Measurements from ENCODE around the gene PSRC1.

PSRC1 gene

GRCh38 chr1:109240158-109241152 lies 42.5 kb downstream of the PSRC1 start:
- H3K9ac ChIP-seq (ENCODE audit: low read depth, low read length) = peak overlapping the region; percentile 23
- peaks cover 28% of the 10 kb centered on the region for H3K4me1 ChIP-seq (ENCODE audit: insufficient read depth, low read length)
- H3K4me3 ChIP-seq (ENCODE audit: low read length) = peak overlapping the region; percentile 33
- H3K27ac ChIP-seq (ENCODE audit: low read depth, low read length) = no peak overlapping the region
- no peaks in the 10 kb centered on the region for H3K9me3 ChIP-seq (ENCODE audit: insufficient read depth, low read depth, low read length)
- H3K27me3 ChIP-seq (ENCODE audit: insufficient read depth, low read length) = no peaks in the 10 kb centered on the region
- WGBS = 65% methylated on average over 26 of the region's 26 CpGs
- peaks cover 36% of the 10 kb centered on the region for H3K36me3 ChIP-seq (ENCODE audit: insufficient read depth, low read length)

- 63% methylated on average over 6 of the region's 6 CpGs for WGBS
- Histone ChIP-seq H3K27ac (ENCODE audit: low read depth, low read length) (peak overlapping the region; percentile 6; the same call in 1 of the 2 replicates), H3K36me3 (ENCODE audit: insufficient read depth, low read length) (peaks cover 43% of the 10 kb centered on the region), H3K9me3 (ENCODE audit: insufficient read depth, low read depth, low read length) (no peaks in the 10 kb centered on the region), H3K9ac (ENCODE audit: low read depth, low read length) (no peak overlapping the region), H3K27me3 (ENCODE audit: insufficient read depth, low read length) (no peaks in the 10 kb centered on the region), H3K4me1 (ENCODE audit: insufficient read depth, low read length) (peaks cover 28% of the 10 kb centered on the region), H3K4me3 (ENCODE audit: low read length) (no peak overlapping the region)
Measured at GRCh38 chr1:109239409-109240068, 43.4 kb downstream of the PSRC1 start.

DNA sequence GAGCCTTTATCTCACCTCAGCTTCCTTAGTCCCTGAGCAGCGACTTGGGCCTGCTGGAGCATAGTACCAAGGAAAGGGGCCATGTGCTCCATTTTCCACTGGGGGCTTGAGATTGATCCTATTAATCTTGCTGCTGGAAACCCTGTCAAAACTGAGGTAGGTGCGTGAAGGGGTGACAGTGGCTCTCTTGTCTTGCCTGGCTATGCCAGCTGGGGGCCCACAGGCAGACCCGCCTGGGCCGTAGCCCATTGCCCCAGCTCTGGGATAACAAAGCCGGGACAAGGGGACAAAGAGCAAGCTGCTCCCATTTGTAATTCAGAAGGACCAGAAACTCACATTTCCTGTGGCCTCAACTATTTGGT lies 43.9 kb downstream of the PSRC1 start:
- Histone ChIP-seq H3K9ac (ENCODE audit: low read depth, low read length) (no peak overlapping the region), H3K27ac (ENCODE audit: low read depth, low read length) (no peak overlapping the region; the same call in 1 of the 2 replicates), H3K36me3 (ENCODE audit: insufficient read depth, low read length) (peaks cover 48% of the 10 kb centered on the region)

GRCh38 chr1:109238382-109238781 lies 44.6 kb downstream of the PSRC1 start:
- 85% methylated on average over 2 of the region's 2 CpGs for WGBS
- Histone ChIP-seq H3K4me3 (ENCODE audit: low read length) (no peak overlapping the region), H3K9me3 (ENCODE audit: insufficient read depth, low read depth, low read length) (no peaks in the 10 kb centered on the region), H3K27ac (ENCODE audit: low read depth, low read length) (no peak overlapping the region), H3K36me3 (ENCODE audit: insufficient read depth, low read length) (peaks cover 49% of the 10 kb centered on the region), H3K4me1 (ENCODE audit: insufficient read depth, low read length) (peaks cover 28% of the 10 kb centered on the region), H3K27me3 (ENCODE audit: insufficient read depth, low read length) (no peaks in the 10 kb centered on the region), H3K9ac (ENCODE audit: low read depth, low read length) (no peak overlapping the region)

More for the DNA sequence above, 43.9 kb downstream of the PSRC1 start:
- no peaks in the 10 kb centered on the region for H3K27me3 ChIP-seq (ENCODE audit: insufficient read depth, low read length)
- peaks cover 28% of the 10 kb centered on the region for H3K4me1 ChIP-seq (ENCODE audit: insufficient read depth, low read length)
- H3K9me3 ChIP-seq (ENCODE audit: insufficient read depth, low read depth, low read length) = no peaks in the 10 kb centered on the region
- WGBS = 86% methylated on average over 5 of the region's 5 CpGs
- H3K4me3 ChIP-seq (ENCODE audit: low read length) = no peak overlapping the region

DNA sequence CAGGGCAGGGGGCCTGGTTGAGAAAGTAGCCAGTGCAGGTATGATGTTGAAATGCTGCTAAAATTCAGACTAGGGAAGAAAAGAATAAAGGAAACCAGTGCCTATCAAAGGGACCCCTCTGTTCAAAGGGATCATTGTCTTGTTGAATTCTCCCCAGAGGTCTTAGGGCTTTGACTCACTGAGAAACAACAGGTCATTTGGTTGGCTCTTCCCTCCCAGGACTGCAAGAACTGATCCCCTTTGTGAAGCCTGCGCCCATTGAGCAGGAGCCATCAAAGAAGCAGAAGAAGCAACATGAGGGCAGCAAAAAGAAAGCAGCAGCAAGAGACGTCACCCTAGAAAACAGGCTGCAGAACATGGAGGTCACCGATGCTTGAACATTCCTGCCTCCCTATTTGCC lies 45.4 kb downstream of the PSRC1 start:
- Histone ChIP-seq H3K36me3 (ENCODE audit: insufficient read depth, low read length) (peaks cover 58% of the 10 kb centered on the region), H3K4me3 (ENCODE audit: low read length) (no peak overlapping the region), H3K9me3 (ENCODE audit: insufficient read depth, low read depth, low read length) (no peaks in the 10 kb centered on the region), H3K9ac (ENCODE audit: low read depth, low read length) (no peak overlapping the region), H3K27ac (ENCODE audit: low read depth, low read length) (peak overlapping the region; percentile 59), H3K4me1 (ENCODE audit: insufficient read depth, low read length) (peaks cover 28% of the 10 kb centered on the region), H3K27me3 (ENCODE audit: insufficient read depth, low read length) (no peaks in the 10 kb centered on the region)
- WGBS = 87% methylated on average over 3 of the region's 3 CpGs

GRCh38 chr1:109235137-109235536 lies 47.8 kb downstream of the PSRC1 start:
- H3K4me1 ChIP-seq (ENCODE audit: insufficient read depth, low read length) = peaks cover 35% of the 10 kb centered on the region
- peaks cover 77% of the 10 kb centered on the region for H3K36me3 ChIP-seq (ENCODE audit: insufficient read depth, low read length)
- no peaks in the 10 kb centered on the region for H3K9me3 ChIP-seq (ENCODE audit: insufficient read depth, low read depth, low read length)
- WGBS = 97% methylated on average over 7 of the region's 7 CpGs
- H3K4me3 ChIP-seq (ENCODE audit: low read length) = no peak overlapping the region
- no peaks in the 10 kb centered on the region for H3K27me3 ChIP-seq (ENCODE audit: insufficient read depth, low read length)
- H3K27ac ChIP-seq (ENCODE audit: low read depth, low read length) = no peak overlapping the region
- H3K9ac ChIP-seq (ENCODE audit: low read depth, low read length) = no peak overlapping the region

GRCh38 chr1:109231066-109231465 lies 51.9 kb downstream of the PSRC1 start:
- WGBS = 85% methylated on average over 3 of the region's 3 CpGs
- Histone ChIP-seq H3K27me3 (ENCODE audit: insufficient read depth, low read length) (no peaks in the 10 kb centered on the region), H3K4me1 (ENCODE audit: insufficient read depth, low read length) (peaks cover 33% of the 10 kb centered on the region), H3K27ac (ENCODE audit: low read depth, low read length) (peak overlapping the region; percentile 15; the same call in 1 of the 2 replicates), H3K4me3 (ENCODE audit: low read length) (no peak overlapping the region), H3K9me3 (ENCODE audit: insufficient read depth, low read depth, low read length) (no peaks in the 10 kb centered on the region), H3K9ac (ENCODE audit: low read depth, low read length) (peak overlapping the region; percentile 10; the same call in 1 of the 2 replicates), H3K36me3 (ENCODE audit: insufficient read depth, low read length) (peaks cover 60% of the 10 kb centered on the region)
